Right atrium auricular region (tissue), 2 donors: ENCODE data around the gene SLC25A18. TPM values are rescaled to one million over a fixed set of nuclear protein-coding genes. Genes with fewer than 3 reads are reported as not detected.

Experiments used
- DNase-seq: peaks from one replicate; pipeline ENCODE4 v3.0.0-alpha.2; 2019; ENCODE audit warnings: low spot score
- H3K27ac ChIP-seq, 2 donors: fragments of 200-600 bp; sonication (generic); 1 replicate in 1 of 2; 2 replicates in 1 of 2; pipeline ENCODE4 v1.5.1; 2016 to 2019
- H3K27me3 ChIP-seq, 2 donors: fragments of 200-600 bp; sonication (generic); one replicate each; pipeline versions ENCODE4 v1.5.1 to v1.6.0; 2017 to 2019
- H3K36me3 ChIP-seq: fragments of 200-600 bp; sonication (generic); one replicate; pipeline ENCODE4 v1.5.1; 2016
- H3K4me1 ChIP-seq, 2 donors: fragments of 200-600 bp; sonication (generic); one replicate each; pipeline versions ENCODE4 v1.5.1 to v1.6.0; 2017 to 2019
- H3K4me3 ChIP-seq, 2 donors: fragments of 200-600 bp; sonication (generic); 1 replicate in 1 of 2; 2 replicates in 1 of 2; pipeline ENCODE4 v1.5.1; 2017 to 2019; ENCODE audit warnings: mild to moderate bottlenecking in 1 of 2, moderate library complexity in 1 of 2
- H3K9me3 ChIP-seq, 2 donors: fragments of 200-600 bp; sonication (generic); one replicate each; pipeline ENCODE4 v1.5.1; 2019
- total RNA-seq, 2 donors: library from RNA; depleted of rRNA; stranded (reverse); fragments of >200 nt; gene quantifications; one replicate each; pipeline ENCODE4 v1.1.0, GENCODE V29; 2016
- TF ChIP-seq, protein P1 (sequence below), 2 donors: fragments of 200-600 bp; sonication (generic); IDR thresholded peaks; one replicate each; pipeline ENCODE4 v1.5.1; 2019; ENCODE audit warnings: antibody characterized with exemption in 2 of 2

SLC25A18 gene
- total RNA-seq, 2 donors from 2014 or later, result 0.59 to 3.6 TPM

- Histone ChIP-seq H3K4me3 (no peak overlapping the region), H3K9me3 (no peaks in the 10 kb centered on the region), H3K27ac (no peak overlapping the region), H3K4me1 (peaks cover 0 to 5% of the 10 kb centered on the region in 2 donors), H3K36me3 (no peaks in the 10 kb centered on the region), H3K27me3 (no peaks in the 10 kb centered on the region)
- TF ChIP-seq, protein P1, sequence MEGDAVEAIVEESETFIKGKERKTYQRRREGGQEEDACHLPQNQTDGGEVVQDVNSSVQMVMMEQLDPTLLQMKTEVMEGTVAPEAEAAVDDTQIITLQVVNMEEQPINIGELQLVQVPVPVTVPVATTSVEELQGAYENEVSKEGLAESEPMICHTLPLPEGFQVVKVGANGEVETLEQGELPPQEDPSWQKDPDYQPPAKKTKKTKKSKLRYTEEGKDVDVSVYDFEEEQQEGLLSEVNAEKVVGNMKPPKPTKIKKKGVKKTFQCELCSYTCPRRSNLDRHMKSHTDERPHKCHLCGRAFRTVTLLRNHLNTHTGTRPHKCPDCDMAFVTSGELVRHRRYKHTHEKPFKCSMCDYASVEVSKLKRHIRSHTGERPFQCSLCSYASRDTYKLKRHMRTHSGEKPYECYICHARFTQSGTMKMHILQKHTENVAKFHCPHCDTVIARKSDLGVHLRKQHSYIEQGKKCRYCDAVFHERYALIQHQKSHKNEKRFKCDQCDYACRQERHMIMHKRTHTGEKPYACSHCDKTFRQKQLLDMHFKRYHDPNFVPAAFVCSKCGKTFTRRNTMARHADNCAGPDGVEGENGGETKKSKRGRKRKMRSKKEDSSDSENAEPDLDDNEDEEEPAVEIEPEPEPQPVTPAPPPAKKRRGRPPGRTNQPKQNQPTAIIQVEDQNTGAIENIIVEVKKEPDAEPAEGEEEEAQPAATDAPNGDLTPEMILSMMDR (IDR thresholded peaks at IDR 0.05), result no peak
- DNase-seq, result no peak
Observed at GRCh38 chr22:17581056-17581455, 17.8 kb downstream of the SLC25A18 start.

DNA sequence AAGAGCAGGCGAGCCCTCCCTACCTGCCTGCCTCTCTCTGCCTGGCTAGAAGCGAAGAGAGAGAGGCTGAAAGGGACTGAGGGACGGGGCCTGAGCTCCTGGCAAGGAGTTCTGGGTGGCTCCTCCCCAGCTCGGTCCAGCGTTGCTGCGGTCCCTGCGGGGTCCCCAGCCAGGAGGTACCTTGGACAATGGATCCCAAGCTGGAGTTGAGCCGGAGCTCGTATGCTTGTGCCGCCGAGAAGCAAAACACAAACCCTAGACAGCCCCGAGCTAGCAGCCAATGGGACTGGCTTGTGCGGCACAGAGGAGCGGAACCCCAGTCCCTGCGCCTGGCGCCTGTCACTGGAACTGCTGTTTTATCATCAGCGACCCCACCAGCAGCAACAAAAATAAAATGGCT lies 18.3 kb downstream of the SLC25A18 start:
- no peaks in the 10 kb centered on the region for H3K36me3 ChIP-seq
- no peaks in the 10 kb centered on the region for H3K9me3 ChIP-seq
- H3K27me3 ChIP-seq, result no peaks in the 10 kb centered on the region
- no peak overlapping the region for H3K4me3 ChIP-seq
- TF ChIP-seq, protein P1 (IDR thresholded peaks at IDR 0.05), result no peak
- H3K27ac ChIP-seq, result no peak overlapping the region
- DNase-seq, result no peak
- peaks cover 0 to 5% of the 10 kb centered on the region in 2 donors for H3K4me1 ChIP-seq

GRCh38 chr22:17583151-17583550 lies 19.9 kb downstream of the SLC25A18 start:
- Histone ChIP-seq H3K4me3 (no peak overlapping the region), H3K4me1 (no peaks in the 10 kb centered on the region), H3K27ac (no peak overlapping the region), H3K36me3 (no peaks in the 10 kb centered on the region), H3K9me3 (no peaks in the 10 kb centered on the region), H3K27me3 (no peaks in the 10 kb centered on the region)
- TF ChIP-seq, protein P1 (IDR thresholded peaks at IDR 0.05), result no peak
- no peak for DNase-seq

DNA sequence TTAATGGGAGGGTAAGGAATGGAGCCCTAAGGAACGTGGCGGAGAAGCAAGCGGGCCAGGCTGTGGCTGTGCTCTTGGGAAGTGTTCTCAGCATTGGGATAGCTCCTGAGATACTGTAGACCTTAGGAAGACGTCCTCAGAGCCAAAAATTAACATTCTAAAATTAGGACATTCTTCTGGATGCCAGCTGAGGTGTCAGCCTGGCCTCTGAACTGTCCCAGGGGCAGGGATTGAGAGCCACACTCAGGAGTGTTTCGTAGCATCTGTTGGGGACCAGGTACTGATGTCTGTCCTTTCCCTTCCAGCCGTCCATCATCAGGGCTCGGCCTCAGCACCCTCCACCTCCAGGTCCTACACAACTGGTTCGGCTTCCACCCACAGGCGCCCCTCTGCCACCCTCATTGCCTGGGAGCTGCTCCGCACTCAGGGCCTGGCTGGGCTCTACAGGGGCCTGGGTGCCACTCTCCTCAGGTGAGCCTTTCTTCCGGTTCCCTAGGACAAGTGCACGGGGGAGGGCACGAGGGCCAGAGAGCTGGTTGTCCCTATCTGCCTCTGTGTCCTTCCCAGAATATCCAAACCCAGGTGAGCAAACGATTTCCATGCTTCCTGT lies 23.6 kb downstream of the SLC25A18 start:
- Histone ChIP-seq H3K27ac (peak overlapping the region in 1 of 2 donors; percentile 59), H3K36me3 (peaks cover 21% of the 10 kb centered on the region), H3K4me1 (no peaks in the 10 kb centered on the region), H3K4me3 (no peak overlapping the region), H3K27me3 (no peaks in the 10 kb centered on the region), H3K9me3 (no peaks in the 10 kb centered on the region)
- DNase-seq, result no peak
- TF ChIP-seq, protein P1 (IDR thresholded peaks at IDR 0.05), result no peak

DNA sequence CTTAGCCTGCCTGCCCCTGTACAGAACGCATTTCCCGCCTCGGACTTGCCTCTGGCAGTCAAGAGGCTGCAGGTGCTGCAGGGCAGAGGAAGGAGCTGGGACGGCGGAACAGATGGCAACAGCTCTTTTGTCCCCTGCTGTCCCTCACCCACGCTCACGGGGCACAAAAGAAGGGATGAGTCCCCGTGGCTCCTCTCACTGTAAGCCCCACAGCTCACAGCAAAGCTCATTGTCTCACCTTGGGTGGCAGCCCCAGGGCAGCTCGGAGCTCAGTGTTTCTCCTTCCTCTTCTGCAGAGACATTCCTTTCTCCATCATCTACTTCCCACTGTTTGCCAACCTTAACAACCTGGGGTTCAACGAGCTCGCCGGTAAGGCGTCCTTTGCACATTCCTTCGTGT lies 24.3 kb downstream of the SLC25A18 start:
- Histone ChIP-seq H3K36me3 (peaks cover 28% of the 10 kb centered on the region), H3K27me3 (no peaks in the 10 kb centered on the region), H3K9me3 (no peaks in the 10 kb centered on the region), H3K27ac (peak overlapping the region in 1 of 2 donors; percentile 59), H3K4me1 (no peaks in the 10 kb centered on the region), H3K4me3 (no peak overlapping the region)
- DNase-seq, result no peak
- TF ChIP-seq, protein P1 (IDR thresholded peaks at IDR 0.05), result no peak

- TF ChIP-seq, protein P1 (IDR thresholded peaks at IDR 0.05), result no peak
- DNase-seq, result no peak
- Histone ChIP-seq H3K36me3 (peaks cover 38% of the 10 kb centered on the region), H3K27ac (no peak overlapping the region), H3K27me3 (no peaks in the 10 kb centered on the region), H3K4me3 (no peak overlapping the region), H3K4me1 (no peaks in the 10 kb centered on the region), H3K9me3 (no peaks in the 10 kb centered on the region)
Observed at GRCh38 chr22:17588606-17589005, 25.3 kb downstream of the SLC25A18 start.
